GM19463 (cell line): ENCODE measurements around the gene FAM118B.

ENCODE experiments used
- ATAC-seq: cut with Tn5 transposase; IDR thresholded peaks from one replicate; pipeline ENCODE4 v1.9.1; 2021; ENCODE audit warnings: mild to moderate bottlenecking, moderate library complexity; ENCODE audit not compliant: unreplicated experiment

FAM118B gene

GRCh38 chr11:126186025-126186698 lies 25.4 kb upstream of the FAM118B start:
- ATAC-seq, result no peak

- ATAC-seq, result no peak
Measured at GRCh38 chr11:126186708-126187529, 24.7 kb upstream of the FAM118B start.

DNA sequence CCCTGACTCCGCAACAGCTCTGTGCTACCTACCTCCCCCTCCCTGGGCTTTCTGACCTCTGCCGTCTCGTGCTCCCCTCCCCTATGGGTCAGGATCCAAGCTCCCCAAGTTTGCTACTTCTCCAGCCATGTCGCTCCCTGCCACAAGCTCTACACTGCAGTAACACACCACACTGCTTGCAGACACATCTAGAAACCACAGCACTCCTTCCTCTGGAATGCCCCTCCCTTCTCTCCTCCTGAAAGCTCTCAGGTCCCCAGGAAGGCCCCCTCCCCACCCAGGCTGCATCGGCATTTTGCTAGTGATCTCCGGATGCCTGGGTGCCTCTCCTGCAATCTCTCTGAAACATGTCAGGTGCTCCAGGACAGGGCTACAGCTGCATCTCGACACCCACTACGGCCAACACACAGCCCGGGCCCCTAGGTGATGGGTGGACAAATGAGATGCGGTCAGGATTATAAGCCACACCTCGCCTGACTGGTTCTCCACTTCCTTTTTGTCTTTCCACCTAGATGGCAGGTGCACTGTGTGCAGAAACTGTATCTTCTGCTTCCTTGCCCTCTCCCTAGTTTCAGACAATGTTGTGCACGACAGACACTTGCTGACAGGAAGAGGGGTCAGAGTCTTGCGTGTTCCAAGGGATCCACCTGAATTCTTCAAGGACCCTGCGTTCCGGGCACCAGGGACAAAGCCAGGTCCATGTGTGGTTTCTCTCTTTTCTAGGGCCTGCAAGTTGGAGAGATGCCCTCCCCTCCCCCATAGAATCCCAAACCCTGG lies 23.1 kb upstream of the FAM118B start:
- ATAC-seq, result peak; percentile 75

GRCh38 chr11:126189109-126189929 lies 22.3 kb upstream of the FAM118B start:
- peak; percentile 73 for ATAC-seq

DNA sequence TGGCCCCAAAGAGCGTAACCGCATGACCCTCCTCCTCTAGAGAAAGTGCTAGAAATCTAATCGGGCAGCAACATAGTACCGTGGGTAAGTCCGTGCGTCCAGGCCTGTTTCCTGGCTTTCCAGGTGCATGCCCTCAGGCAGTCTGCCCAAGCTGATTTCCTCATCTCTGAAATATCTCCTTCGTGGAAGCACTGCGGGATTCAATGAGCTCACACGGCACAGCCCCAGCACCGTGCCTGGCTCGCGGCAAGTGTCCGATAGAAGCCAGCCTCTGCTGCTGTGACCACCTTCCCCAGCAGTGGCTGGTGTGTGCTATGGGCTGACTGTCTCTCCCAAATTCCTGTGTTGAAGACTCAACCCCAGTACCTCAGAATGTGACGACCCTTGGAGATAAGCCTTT lies 20.8 kb upstream of the FAM118B start:
- ATAC-seq, result no peak

- no peak for ATAC-seq
Measured at GRCh38 chr11:126191379-126192073, 20.1 kb upstream of the FAM118B start.

- ATAC-seq, result no peak
Measured at GRCh38 chr11:126192361-126192760, 19.2 kb upstream of the FAM118B start.

DNA sequence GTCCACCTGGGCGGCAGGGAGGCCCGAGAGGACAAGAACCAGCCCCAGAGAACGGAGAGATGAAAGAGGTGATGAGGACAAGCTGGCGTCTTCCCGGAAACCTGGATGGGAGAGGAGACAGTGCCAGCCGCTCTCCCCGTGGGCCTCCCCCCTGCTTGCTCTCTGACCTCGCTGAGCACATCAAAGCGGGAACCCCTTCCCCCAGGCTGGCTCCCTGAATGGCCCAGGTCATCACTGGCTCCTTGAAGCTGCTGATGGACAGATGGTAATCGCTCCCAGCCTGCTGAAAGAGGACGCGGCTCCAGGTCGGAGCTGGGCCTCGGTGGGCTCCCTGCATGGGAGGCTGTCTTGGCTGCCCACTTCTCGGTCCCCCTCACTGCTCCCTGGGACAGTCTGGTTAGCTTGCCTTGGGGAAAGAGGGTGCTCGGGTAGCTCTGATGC lies 18.5 kb upstream of the FAM118B start:
- ATAC-seq, result no peak

- ATAC-seq, result no peak
Measured at GRCh38 chr11:126194121-126194543, 17.4 kb upstream of the FAM118B start.

- no peak for ATAC-seq
Measured at GRCh38 chr11:126195119-126195518, 16.5 kb upstream of the FAM118B start.

DNA sequence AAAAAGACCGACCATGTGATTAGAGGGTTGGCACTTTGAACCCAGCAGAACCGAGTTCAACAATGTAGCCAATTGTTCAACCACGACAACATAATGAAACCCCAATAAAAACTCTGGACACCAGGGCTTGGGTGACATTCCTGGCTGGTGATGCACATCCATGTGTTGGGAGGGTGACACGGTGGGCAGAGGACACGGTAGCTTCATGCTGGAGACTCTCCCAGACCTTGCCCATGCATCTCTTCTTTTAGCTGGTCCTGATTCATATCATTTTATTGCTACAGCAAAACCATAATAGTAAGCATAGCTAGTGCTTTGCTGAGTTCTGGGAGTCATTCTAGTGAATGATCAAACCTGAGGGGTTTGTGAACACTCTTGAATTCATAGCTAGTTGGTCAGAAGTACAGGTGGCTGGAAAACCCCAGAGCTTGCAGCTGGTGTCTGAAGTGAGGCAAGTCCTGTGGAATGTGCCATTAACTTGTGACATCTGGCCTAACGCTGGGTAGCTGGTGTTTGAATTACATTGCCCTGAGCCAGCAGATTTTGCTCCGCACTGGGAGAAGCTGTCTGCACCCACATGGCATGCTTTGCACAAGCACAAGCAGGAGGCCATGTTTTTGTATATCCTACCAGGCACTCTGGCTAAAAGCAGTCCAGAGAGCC lies 14.2 kb upstream of the FAM118B start:
- peak; percentile 80 for ATAC-seq

- ATAC-seq, result no peak
Measured at GRCh38 chr11:126198648-126199047, 12.9 kb upstream of the FAM118B start.

GRCh38 chr11:126202646-126203359 lies 8.8 kb upstream of the FAM118B start:
- no peak for ATAC-seq

DNA sequence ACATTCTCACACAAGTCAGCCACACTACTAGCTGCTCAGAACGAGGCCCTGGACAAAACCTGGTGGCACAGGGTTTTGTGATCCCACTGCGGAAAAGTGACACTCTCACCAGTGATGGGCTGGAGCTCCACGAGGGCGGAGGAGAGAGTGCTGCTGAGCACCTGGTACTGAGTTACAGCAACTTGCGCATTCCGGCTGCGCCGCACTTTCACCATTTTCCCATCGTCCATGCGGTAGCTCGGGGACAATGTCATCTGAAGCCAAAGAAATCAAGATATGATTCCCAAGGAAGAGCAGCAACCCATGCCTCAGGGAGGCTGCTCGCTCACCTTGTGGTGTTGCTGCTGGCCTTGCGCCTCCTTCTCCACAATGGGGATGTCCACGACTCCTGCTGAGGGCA lies 6.2 kb upstream of the FAM118B start:
- ATAC-seq, result no peak

DNA sequence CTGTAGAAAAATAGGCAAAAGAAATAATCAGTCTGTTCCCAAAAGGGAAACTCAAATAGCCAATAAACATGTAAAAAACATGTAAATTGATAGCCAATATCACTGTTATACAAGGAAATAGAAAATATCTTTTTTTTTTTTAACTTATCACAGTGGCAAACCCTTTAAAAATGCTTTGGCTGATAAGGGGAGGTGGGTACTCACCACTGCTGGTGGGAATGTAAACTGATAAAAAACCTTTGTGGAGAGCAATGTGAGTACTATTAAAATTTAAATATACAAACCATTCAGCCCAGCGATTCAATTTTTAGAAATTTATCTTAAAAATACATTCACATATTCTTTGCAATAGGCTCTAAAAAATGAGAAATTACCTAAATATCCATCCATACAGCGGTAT lies 3.7 kb upstream of the FAM118B start:
- ATAC-seq, result no peak

GRCh38 chr11:126210871-126211235 lies 729 bp upstream of the FAM118B start:
- ATAC-seq, result no peak

GRCh38 chr11:126212089-126212660 lies 593 bp downstream of the FAM118B start:
- no peak for ATAC-seq

- no peak for ATAC-seq
Measured at GRCh38 chr11:126214441-126214840, 2.9 kb downstream of the FAM118B start.

DNA sequence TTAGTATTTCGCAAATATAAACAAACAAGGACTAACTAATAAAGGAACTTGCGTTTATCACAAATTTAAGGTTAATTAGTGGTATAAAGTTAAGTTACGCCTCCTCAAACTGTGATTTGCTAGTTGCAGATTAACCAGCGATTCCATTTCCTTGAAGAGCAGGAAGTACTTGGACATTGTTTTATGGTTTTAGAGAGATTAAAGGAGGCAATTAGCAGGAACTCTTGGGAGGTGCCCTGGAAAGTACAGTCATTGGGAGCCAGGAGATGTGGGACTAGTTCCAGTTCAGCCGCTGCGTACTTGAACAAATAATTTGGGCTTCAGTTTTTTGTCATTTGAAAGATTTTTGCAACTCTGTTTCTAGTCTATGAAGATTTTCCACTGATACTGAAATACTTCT lies 3.3 kb downstream of the FAM118B start:
- no peak for ATAC-seq
